SH-SY5Y (cell line): ENCODE data around the gene ZNF786.

Experiments used
- GATA2 ChIP-seq: IDR thresholded peaks from 2 replicates; pipeline ENCODE4 v1.6.1; 2011; ENCODE audit warnings: mild to moderate bottlenecking, low read depth, low read length
- GATA3 ChIP-seq: IDR thresholded peaks from 2 replicates; pipeline ENCODE4 v1.6.1; 2011; ENCODE audit warnings: low read depth, mild to moderate bottlenecking, low read length, moderate library complexity

DNA sequence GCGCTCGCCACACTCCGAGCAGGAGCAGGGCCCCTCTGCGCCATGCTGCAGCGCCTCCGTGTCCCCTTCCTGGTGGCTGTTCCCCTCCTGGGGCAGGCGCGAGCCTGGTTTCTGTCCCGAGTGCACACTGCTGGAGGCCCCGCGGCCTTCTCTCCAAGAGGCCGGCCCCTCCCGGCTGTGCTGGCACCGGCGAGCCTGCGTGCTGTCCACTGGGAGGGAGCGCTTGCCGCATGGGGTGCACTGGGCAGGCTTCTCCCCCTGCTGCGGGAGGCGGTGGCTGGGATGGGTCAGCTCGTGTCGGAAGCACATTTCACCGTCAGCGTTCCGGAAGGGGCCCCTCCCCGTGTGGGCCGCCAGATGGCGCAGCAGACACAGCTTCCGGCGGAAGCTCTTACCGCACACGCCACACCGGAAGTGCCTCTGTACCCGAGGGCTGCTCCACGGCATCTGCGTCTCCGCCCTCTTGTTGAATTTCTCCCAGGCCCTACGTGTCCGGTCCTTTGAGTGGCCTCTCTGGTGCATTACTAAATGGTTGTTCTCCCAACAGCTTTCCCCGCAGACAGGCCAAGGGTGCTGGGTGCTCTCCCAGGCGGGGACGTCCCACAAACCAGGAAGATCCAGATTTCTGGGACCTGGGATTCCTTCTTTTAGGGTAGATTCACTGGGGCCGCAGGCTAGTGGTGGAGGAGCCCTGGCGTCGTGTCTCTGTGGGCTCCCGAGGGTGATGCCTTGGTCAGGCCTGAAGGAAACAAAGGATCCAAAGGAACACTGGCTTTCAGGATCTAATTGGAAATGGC lies 18.7 kb downstream of the ZNF786 start:
- TF ChIP-seq GATA3, result no peak
- TF ChIP-seq GATA2, result no peak
